NCI-H526 (cell line): ENCODE measurements around the gene NDUFB7.
A peak's percentile ranks its signal among the peaks of the same experiment; 100 is the strongest.
"Not testable (repeated sequence)": the region's sequence is repeated elsewhere in the genome, so short reads cannot be mapped to it uniquely, and the experiment has no call there.

Experiments
- DNase-seq, 2 experiments: peaks; one replicate each; lab custom pipeline; 2025; lab: John Stamatoyannopoulos, UW

The NDUFB7 gene

GRCh38 chr19:14553042-14553938 lies 18.6 kb downstream of the NDUFB7 start:
- no peak for DNase-seq

GRCh38 chr19:14552006-14552360 lies 19.9 kb downstream of the NDUFB7 start:
- not testable (repeated sequence) for DNase-seq

GRCh38 chr19:14551134-14552005 lies 20.5 kb downstream of the NDUFB7 start:
- not testable (repeated sequence) for DNase-seq

GRCh38 chr19:14550201-14550754 lies 21.6 kb downstream of the NDUFB7 start:
- DNase-seq, result no peak

GRCh38 chr19:14545716-14546082 lies 26.2 kb downstream of the NDUFB7 start:
- no peak for DNase-seq

- DNase-seq, result no peak
Observed at GRCh38 chr19:14544977-14545715, 26.7 kb downstream of the NDUFB7 start.

- no peak for DNase-seq
Observed at GRCh38 chr19:14544047-14544446, 27.8 kb downstream of the NDUFB7 start.

GRCh38 chr19:14542711-14543328 lies 29.0 kb downstream of the NDUFB7 start:
- no peak for DNase-seq

GRCh38 chr19:14541979-14542378 lies 29.9 kb downstream of the NDUFB7 start:
- DNase-seq, result not testable (repeated sequence)

GRCh38 chr19:14540741-14541525 lies 30.9 kb downstream of the NDUFB7 start:
- DNase-seq, result no peak

GRCh38 chr19:14536926-14537692 lies 34.8 kb downstream of the NDUFB7 start:
- DNase-seq, result peak in 1 of 2 experiments; percentile 49

GRCh38 chr19:14533450-14533849 lies 38.4 kb downstream of the NDUFB7 start:
- no peak for DNase-seq

- no peak for DNase-seq
Observed at GRCh38 chr19:14530506-14530905, 41.4 kb downstream of the NDUFB7 start.

- DNase-seq, result no peak
Observed at GRCh38 chr19:14530005-14530348, 41.9 kb downstream of the NDUFB7 start.

- peak; percentile 98 for DNase-seq
Observed at GRCh38 chr19:14529254-14530004, 42.4 kb downstream of the NDUFB7 start, which contains the start of gene TECR. Gene TECR (plus strand): TSS chr19:14529594. CDS start chr19:14529697, 103 bp downstream.

GRCh38 chr19:14528419-14529253 lies 43.2 kb downstream of the NDUFB7 start:
- DNase-seq, result no peak

- no peak for DNase-seq
Observed at GRCh38 chr19:14526423-14526822, 45.4 kb downstream of the NDUFB7 start.

- no peak for DNase-seq
Observed at GRCh38 chr19:14525729-14526128, 46.1 kb downstream of the NDUFB7 start.
